ENCODE measurements around the gene OFD1.

GRCh38 chrX:13703135-13703534, 31.4 kb upstream of the OFD1 start:
- TF ChIP-seq CTCF (IDR thresholded peaks at IDR 0.05) (no peak), POLR2A (IDR thresholded peaks at IDR 0.05) (no peak)

Measured in prostate gland (tissue), 2 donors.